Progenitor cell of endocrine pancreas (in vitro differentiated cells): ENCODE data around the gene CNTNAP2. TPM values are rescaled to one million over a fixed set of nuclear protein-coding genes. Genes with fewer than 3 reads are reported as not detected.

Experiments
- DNase-seq: peaks from one replicate; pipeline ENCODE4 v3.0.0; 2021; ENCODE audit warnings: low spot score; ENCODE audit not compliant: unreplicated experiment
- H3K27ac Mint-ChIP-seq: 2 replicates; pipeline ENCODE4 v1.8.0; 2021; ENCODE audit warnings: mild to moderate bottlenecking, moderate library complexity, mixed read lengths
- H3K27me3 Mint-ChIP-seq: 2 replicates; pipeline ENCODE4 v1.8.0; 2021; ENCODE audit warnings: mixed read lengths
- H3K36me3 Mint-ChIP-seq: 2 replicates; pipeline ENCODE4 v1.8.0; 2022; ENCODE audit warnings: mixed read lengths; ENCODE audit not compliant: insufficient read depth
- H3K4me1 Mint-ChIP-seq: 2 replicates; pipeline ENCODE4 v1.8.0; 2021; ENCODE audit warnings: low read depth, mixed read lengths
- H3K4me3 Mint-ChIP-seq: 2 replicates; pipeline ENCODE4 v1.8.0; 2021; ENCODE audit warnings: low read depth, mild to moderate bottlenecking, moderate library complexity, mixed read lengths
- H3K9me3 Mint-ChIP-seq: 2 replicates; pipeline ENCODE4 v1.8.0; 2021; ENCODE audit warnings: low read depth, mixed read lengths
- total RNA-seq: library from RNA; stranded (reverse); gene quantifications from 2 replicates; pipeline ENCODE4 v1.2.1, GENCODE V29; 2021
- TF ChIP-seq, protein P1 (sequence below): fragments of 200-600 bp; sonication (generic); IDR thresholded peaks from one replicate; pipeline ENCODE4 v1.5.0; 2021; ENCODE audit warnings: antibody characterized with exemption, mild to moderate bottlenecking; ENCODE audit not compliant: unreplicated experiment

The CNTNAP2 gene
- total RNA-seq, 1 donor from 2014 or later, result 6.5 TPM

DNA sequence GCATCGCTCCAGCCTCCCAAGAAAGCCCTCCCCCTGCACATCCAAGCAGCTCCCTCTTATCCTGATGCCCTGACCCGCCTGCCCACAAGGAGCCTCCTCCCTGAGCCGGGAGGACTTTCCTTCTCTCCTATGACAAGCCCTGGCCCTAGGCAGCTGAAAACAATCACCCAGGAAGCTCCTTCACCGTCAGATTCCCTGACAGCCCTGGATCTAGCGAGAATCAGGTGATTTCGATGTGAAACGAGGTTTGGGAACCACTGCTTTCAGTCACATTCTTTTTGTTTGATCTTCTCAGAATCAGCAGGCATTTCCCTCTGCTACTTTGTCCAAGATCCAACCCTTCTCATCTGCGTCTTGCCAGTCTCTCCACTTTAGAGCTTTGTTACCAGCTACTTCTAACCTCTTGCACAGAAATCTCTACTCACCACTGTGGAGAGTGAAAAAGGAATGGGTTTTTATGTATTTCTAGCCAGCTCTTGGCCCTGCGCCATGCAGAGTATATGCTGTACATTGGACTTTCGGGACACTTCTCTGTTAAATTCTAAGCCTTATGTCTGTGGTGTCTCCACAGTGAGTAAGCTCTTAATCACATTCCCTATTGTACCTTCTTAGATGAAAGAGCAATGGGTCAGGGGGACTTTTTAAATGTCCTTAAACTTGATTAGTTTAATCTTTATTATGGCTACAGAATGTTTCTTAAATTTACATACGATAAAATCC lies 2220.8 kb downstream of the CNTNAP2 start:
- TF ChIP-seq, protein P1, sequence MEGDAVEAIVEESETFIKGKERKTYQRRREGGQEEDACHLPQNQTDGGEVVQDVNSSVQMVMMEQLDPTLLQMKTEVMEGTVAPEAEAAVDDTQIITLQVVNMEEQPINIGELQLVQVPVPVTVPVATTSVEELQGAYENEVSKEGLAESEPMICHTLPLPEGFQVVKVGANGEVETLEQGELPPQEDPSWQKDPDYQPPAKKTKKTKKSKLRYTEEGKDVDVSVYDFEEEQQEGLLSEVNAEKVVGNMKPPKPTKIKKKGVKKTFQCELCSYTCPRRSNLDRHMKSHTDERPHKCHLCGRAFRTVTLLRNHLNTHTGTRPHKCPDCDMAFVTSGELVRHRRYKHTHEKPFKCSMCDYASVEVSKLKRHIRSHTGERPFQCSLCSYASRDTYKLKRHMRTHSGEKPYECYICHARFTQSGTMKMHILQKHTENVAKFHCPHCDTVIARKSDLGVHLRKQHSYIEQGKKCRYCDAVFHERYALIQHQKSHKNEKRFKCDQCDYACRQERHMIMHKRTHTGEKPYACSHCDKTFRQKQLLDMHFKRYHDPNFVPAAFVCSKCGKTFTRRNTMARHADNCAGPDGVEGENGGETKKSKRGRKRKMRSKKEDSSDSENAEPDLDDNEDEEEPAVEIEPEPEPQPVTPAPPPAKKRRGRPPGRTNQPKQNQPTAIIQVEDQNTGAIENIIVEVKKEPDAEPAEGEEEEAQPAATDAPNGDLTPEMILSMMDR, result no peak
- Mint-ChIP-seq H3K4me3 (no peak overlapping the region), H3K36me3 (no peaks in the 10 kb centered on the region), H3K27ac (no peak overlapping the region), H3K9me3 (no peaks in the 10 kb centered on the region), H3K27me3 (peaks cover 76% of the 10 kb centered on the region), H3K4me1 (peaks cover 19% of the 10 kb centered on the region)
- no peak for DNase-seq

- Mint-ChIP-seq H3K27ac (no peak overlapping the region), H3K4me3 (no peak overlapping the region), H3K9me3 (no peaks in the 10 kb centered on the region), H3K27me3 (peaks cover 81% of the 10 kb centered on the region), H3K4me1 (peaks cover 26% of the 10 kb centered on the region), H3K36me3 (no peaks in the 10 kb centered on the region)
- no peak for DNase-seq
- TF ChIP-seq, protein P1, result no peak
These were observed 2221.6 kb downstream of the CNTNAP2 start for GRCh38 chr7:148337995-148338747.

DNA sequence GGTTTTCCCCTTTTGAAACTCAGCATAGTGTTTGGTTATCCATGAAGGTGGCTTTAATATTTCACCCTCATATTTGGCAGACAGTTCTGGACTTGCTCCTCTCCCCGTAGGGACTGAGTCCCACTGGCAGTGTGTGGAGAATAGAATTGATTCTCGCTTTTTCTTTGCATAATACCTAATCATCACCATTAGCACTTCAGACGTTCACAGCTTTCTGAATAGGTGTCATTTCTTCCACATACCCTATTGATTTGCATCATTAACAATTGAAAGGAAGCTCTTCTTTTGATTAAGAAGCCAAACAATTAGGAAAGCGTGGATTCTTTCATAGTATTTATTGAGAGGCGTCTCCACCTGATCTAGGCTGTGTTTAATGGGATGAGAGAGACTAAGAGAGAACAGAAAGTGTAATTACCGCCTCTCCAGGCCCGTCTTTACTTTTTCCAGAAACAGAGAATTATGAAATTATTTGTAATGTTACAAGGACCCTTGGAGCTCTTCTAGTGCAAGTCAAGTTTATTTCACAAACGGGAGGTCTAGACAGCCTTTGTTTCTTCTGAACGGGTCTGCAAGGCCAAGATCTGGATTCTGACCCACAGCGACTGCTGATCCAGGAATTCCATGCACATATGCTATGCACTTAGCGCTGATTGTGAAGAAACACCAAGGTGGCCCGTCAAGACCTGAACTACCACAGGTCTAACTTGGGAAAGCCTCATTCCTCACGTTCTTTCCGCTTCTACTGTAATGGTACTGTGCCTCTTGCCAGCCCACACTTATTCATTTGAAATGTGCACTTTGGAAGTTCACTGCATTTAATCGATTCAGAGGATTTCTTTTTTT lies 2224.1 kb downstream of the CNTNAP2 start:
- Mint-ChIP-seq H3K27me3 (peaks cover 67% of the 10 kb centered on the region), H3K4me3 (peak overlapping the region; percentile 87), H3K36me3 (no peaks in the 10 kb centered on the region), H3K4me1 (peaks cover 40% of the 10 kb centered on the region), H3K9me3 (no peaks in the 10 kb centered on the region), H3K27ac (no peak overlapping the region)
- TF ChIP-seq, protein P1, result no peak
- DNase-seq, result no peak

DNA sequence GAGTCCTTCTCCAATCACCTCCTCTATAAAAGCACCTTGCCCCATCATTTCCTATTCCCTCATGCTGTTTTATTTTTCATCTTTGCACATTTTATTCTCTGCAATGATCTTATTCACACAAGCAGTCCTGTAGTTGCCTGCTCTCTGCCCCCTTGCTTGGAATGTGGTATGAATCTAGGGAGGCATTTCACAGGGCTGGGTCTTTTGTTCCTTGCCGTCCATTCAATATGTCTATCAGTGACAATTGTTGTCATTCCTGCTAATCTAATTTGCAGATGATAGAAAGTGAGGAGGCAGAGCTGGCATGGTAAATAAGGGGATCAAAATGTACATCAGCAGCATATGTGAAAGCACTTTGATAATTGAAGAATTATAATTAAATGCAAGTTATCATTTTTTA lies 2227.8 kb downstream of the CNTNAP2 start:
- Mint-ChIP-seq H3K36me3 (no peaks in the 10 kb centered on the region), H3K4me3 (no peak overlapping the region), H3K4me1 (peaks cover 41% of the 10 kb centered on the region), H3K27ac (peak overlapping the region; percentile 7), H3K27me3 (peaks cover 33% of the 10 kb centered on the region), H3K9me3 (no peaks in the 10 kb centered on the region)
- TF ChIP-seq, protein P1, result no peak
- DNase-seq, result no peak

GRCh38 chr7:148347981-148348380 lies 2231.4 kb downstream of the CNTNAP2 start:
- Mint-ChIP-seq H3K36me3 (peaks cover 6% of the 10 kb centered on the region), H3K27ac (no peak overlapping the region), H3K27me3 (peaks cover 10% of the 10 kb centered on the region), H3K9me3 (peaks cover 16% of the 10 kb centered on the region), H3K4me1 (peaks cover 25% of the 10 kb centered on the region), H3K4me3 (no peak overlapping the region)
- DNase-seq, result no peak
- TF ChIP-seq, protein P1, result no peak
